Measurements from ENCODE around the gene NDUFAF7. TPM values are rescaled to one million over a fixed set of nuclear protein-coding genes. Genes with fewer than 3 reads are reported as not detected.
A peak's percentile ranks its signal among the peaks of the same experiment; 100 is the strongest.

The NDUFAF7 gene
- total and polyA plus RNA-seq, 10 of the 15 experiments (the other 5 are each of a cell fraction or from before 2014, with no cell fraction given): 16.6 to 39.5 (median 24.3) TPM

DNA sequence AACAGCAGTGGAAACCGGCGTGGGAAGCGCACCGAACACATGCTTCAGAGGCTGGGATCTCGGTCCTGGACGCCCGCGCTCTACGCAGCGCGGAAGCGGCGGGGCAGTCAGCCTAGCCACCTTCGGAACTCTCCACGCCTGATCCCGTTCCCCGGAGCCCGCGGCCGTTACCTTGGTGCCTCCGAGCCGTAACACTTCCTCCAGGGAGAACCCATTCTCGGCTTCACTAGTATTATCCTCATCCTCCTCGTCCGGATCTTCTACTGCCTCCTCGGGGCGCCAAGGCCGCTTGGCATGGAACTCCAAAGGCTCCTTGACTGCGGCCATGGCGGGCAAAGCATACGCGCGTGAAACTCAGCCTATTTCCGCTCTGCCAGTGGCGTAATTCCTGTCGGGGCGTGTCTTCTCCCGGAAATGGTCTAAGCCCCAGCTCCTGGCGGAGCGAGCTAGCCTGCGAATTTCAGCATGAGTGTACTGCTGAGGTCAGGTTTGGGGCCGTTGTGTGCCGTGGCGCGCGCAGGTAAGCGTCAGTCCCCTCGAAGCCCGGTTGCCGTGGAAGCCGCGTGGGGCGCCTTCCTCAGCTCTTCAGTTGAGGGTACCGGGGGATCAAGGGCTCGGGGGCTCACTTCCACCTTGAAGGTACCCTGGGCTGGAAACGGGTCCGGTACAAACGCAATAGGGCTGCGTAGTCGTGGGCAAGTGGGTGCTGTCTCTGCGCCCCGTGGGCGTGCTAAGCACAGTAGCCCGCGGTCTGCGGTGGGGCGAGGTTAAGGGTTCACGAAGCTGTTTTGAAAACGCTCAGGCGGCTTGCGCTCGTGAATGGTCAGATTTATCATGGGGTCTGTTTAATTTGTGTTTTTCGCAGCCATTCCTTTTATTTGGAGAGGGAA is at the start of gene NDUFAF7, which contains the start of gene CEBPZ (continued):
- TF ChIP-seq ASH2L (IDR thresholded peaks at IDR 0.05; ENCODE audit: borderline replicate concordance, low read depth) (0 out of 2 replicates have a peak, but pooled peaks have one; percentile 71), GATAD2B (conservative IDR thresholded peaks at IDR 0.05; ENCODE audit: low read depth) (no peak; the same call in none of the 2 replicates), BCL11A (IDR thresholded peaks at IDR 0.05; ENCODE audit: low read depth, low read length) (no peak; the same call in 1 of the 2 replicates), ZNF217 (IDR thresholded peaks at IDR 0.05) (0 out of 2 replicates have a peak, but pooled peaks have one; percentile 45), CUX1 (IDR thresholded peaks at IDR 0.05; ENCODE audit: insufficient replicate concordance, low read depth, low read length) (peak; percentile 17), RB1 (IDR thresholded peaks at IDR 0.05; ENCODE audit: borderline replicate concordance) (0 out of 2 replicates have a peak, but pooled peaks have one; percentile 72), TCF7 (IDR thresholded peaks at IDR 0.05; ENCODE audit: borderline replicate concordance) (no peak), CBX5 (IDR thresholded peaks at IDR 0.05; ENCODE audit: low read depth) (peak; percentile 31; the same call in 1 of the 2 replicates), STAT1 (conservative IDR thresholded peaks at IDR 0.05) (no peak), TAF1 (IDR thresholded peaks at IDR 0.05; ENCODE audit: borderline replicate concordance, low read depth, low read length) (peak; percentile 90), KLF5 (IDR thresholded peaks at IDR 0.05; ENCODE audit: partially characterized antibody) (no peak), SMAD1 (IDR thresholded peaks at IDR 0.05; ENCODE audit: low read depth, partially characterized antibody) (peak; percentile 56), NFXL1 (IDR thresholded peaks at IDR 0.05; ENCODE audit: borderline replicate concordance) (no peak), HDAC2 (IDR thresholded peaks at IDR 0.05) (no peak), BRCA1 (IDR thresholded peaks at IDR 0.05; ENCODE audit: low read depth, low read length) (no peak), CREB1 (IDR thresholded peaks at IDR 0.05; ENCODE audit: low read depth) (peak; percentile 94), EZH2 (IDR thresholded peaks at IDR 0.05; ENCODE audit: borderline replicate concordance, control insufficient read depth, low read depth, low read length) (no peak), MXI1 (IDR thresholded peaks at IDR 0.05; ENCODE audit: low read depth, low read length) (peak; percentile 94), YBX1 (IDR thresholded peaks at IDR 0.05) (no peak), POLR2A (IDR thresholded peaks at IDR 0.05; ENCODE audit: low read depth, low read length) (peak; percentile 94)
- TF ChIP-seq, protein P1, sequence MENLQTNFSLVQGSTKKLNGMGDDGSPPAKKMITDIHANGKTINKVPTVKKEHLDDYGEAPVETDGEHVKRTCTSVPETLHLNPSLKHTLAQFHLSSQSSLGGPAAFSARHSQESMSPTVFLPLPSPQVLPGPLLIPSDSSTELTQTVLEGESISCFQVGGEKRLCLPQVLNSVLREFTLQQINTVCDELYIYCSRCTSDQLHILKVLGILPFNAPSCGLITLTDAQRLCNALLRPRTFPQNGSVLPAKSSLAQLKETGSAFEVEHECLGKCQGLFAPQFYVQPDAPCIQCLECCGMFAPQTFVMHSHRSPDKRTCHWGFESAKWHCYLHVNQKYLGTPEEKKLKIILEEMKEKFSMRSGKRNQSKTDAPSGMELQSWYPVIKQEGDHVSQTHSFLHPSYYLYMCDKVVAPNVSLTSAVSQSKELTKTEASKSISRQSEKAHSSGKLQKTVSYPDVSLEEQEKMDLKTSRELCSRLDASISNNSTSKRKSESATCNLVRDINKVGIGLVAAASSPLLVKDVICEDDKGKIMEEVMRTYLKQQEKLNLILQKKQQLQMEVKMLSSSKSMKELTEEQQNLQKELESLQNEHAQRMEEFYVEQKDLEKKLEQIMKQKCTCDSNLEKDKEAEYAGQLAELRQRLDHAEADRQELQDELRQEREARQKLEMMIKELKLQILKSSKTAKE (IDR thresholded peaks at IDR 0.05; ENCODE audit: low read depth, poor library complexity, severe bottlenecking): no peak
